Right lobe of liver (tissue), 6 donors: ENCODE data around the gene DMPK. TPM values are rescaled to one million over a fixed set of nuclear protein-coding genes. Genes with fewer than 3 reads are reported as not detected.
"Not testable (repeated sequence)": the region's sequence is repeated elsewhere in the genome, so short reads cannot be mapped to it uniquely, and the experiment has no call there.

Experiments used
- ATAC-seq, 4 donors: fragments of 200-7000 bp; cut with Tn5 transposase; one replicate each; pipeline ENCODE4 v1.9.1; 2020; ENCODE audit warnings: mild to moderate bottlenecking in 4 of 4, moderate library complexity in 4 of 4
- DNase-seq, 3 donors: peaks; one replicate each; pipeline ENCODE4 v3.0.0-alpha.2; 2020
- H3K27ac ChIP-seq, 3 donors: fragments of 200-600 bp; one replicate each; pipeline ENCODE4 v1.8.0; 2022
- H3K27me3 ChIP-seq, 2 donors: fragments of 200-600 bp; one replicate each; pipeline ENCODE4 v1.8.0; 2022
- H3K36me3 ChIP-seq, 4 donors: fragments of 200-600 bp; sonication (generic) in 1 of 4; one replicate each; pipeline versions ENCODE4 v1.5.1 to v1.8.0; 2017 to 2022; ENCODE audit warnings: control low read depth in 1 of 4
- H3K4me1 ChIP-seq, 4 donors: fragments of 200-600 bp; sonication (generic) in 1 of 4; one replicate each; pipeline versions ENCODE4 v1.5.1 to v1.8.0; 2017 to 2022; ENCODE audit warnings: control low read depth in 1 of 4
- H3K4me3 ChIP-seq, 3 donors: fragments of 200-600 bp; one replicate each; pipeline ENCODE4 v1.8.0; 2022
- H3K9me3 ChIP-seq, 4 donors: fragments of 200-600 bp; sonication (generic) in 1 of 4; one replicate each; pipeline versions ENCODE4 v1.5.1 to v1.8.0; 2017 to 2022; ENCODE audit warnings: control low read depth in 1 of 4
- CTCF ChIP-seq, 4 donors: fragments of 200-600 bp in 3 of 4; fragments of 450-650 bp in 1 of 4; IDR thresholded peaks; one replicate each; pipeline versions ENCODE4 v1.5.1 to v1.8.0; 2016 to 2022; ENCODE audit warnings: antibody characterized with exemption in 4 of 4, mild to moderate bottlenecking in 2 of 4
- POLR2A ChIP-seq: fragments of 450-650 bp; IDR thresholded peaks from one replicate; pipeline ENCODE4 v1.6.1; 2017; ENCODE audit warnings: antibody characterized with exemption, mild to moderate bottlenecking
- WGBS: methylation state at CpG from one replicate; pipeline ENCODE4 v1.1.6; 2018; ENCODE audit warnings: low coverage, low lambda C conversion rate; ENCODE audit not compliant: insufficient coverage; ENCODE audit errors: missing lambda C conversion rate; 5-methylcytosine and 5-hydroxymethylcytosine counted together
- intact Hi-C, 2 donors: fragments of 100-400 bp; cut with DNase I; formaldehyde crosslinking; loops; one replicate each; pipeline versions ENCODE4 v1.11.2 to v1.14.1; 2022
- total RNA-seq, 6 experiments: library from RNA; depleted of rRNA in 2 of 6; stranded (reverse); fragments of >200 nt in 2 of 6; fragmentation: NEBNext Ultra II Directional in 3 of 6; extraction: Animal tissue kit (Norgen Biotek cat#: 25700) in 3 of 6; gene quantifications; one replicate each; pipeline versions ENCODE4 v1.1.0 to v1.2.4, GENCODE V29; 2016 to 2023
- donor health status: DM: no; HTN: yes; CAD: no.
- donor health status: DM: no; HTN: no; CAD: no.
- donor health status: DM: no; HTN: no; CAD: no.
- donor health status: DM: no; HTN: yes; CAD: no.
- donor health status: DM: no; HTN: yes; CAD: no.

Gene DMPK
- total RNA-seq, 6 experiments from 2014 or later = 4.3 to 14.9 (median 8.7) TPM

DNA sequence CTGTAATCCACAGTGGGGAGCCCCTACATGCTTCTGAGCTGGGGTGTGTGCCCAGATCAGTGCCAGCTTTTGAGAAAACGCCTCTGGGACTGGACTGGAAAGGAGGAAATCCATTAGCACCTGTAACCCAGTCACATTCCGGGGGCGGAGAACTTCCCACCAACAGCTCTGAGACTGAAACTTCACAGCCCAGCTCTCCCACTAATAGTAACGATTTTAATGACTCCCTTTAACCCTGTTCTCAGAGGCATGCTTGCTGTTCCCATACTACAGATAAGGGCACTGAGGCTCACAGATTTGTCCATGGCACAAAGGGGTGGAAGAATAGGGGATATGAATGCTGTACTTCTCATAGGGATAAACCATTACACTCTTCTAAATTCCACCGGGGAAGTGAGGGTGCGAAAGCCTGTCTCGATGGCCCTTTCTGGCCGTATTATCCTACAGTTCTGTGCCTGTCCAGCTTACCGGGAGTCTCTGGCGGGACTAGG lies 52.4 kb downstream of the DMPK start:
- Histone ChIP-seq H3K27ac (peak overlapping the region; percentile 4 to 60 (median 20)), H3K4me1 (peaks cover 0 to 12% (median 5%) of the 10 kb centered on the region in 4 donors), H3K27me3 (no peaks in the 10 kb centered on the region), H3K9me3 (no peaks in the 10 kb centered on the region), H3K4me3 (peak overlapping the region; percentile 53 to 77 (median 66)), H3K36me3 (no peaks in the 10 kb centered on the region)
- WGBS = 2% methylated on average over 8 of the region's 10 CpGs
- ATAC-seq = peak in 3 of 4 donors; percentile 0 to 31 (median 1)
- intact Hi-C loops = no loop called here
- TF ChIP-seq CTCF (IDR thresholded peaks at IDR 0.05) = no peak
- no peak for TF ChIP-seq POLR2A
- DNase-seq = no peak

GRCh38 chr19:45728683-45729082 lies 53.6 kb downstream of the DMPK start:
- H3K9me3 ChIP-seq, H3K36me3 ChIP-seq, DNase-seq, H3K4me3 ChIP-seq, ATAC-seq, H3K27me3 ChIP-seq, H3K27ac ChIP-seq, intact Hi-C loops: not testable (repeated sequence)
- peaks cover 0 to 12% (median 5%) of the 10 kb centered on the region in 4 donors for H3K4me1 ChIP-seq
- 93% methylated on average over 18 of the region's 18 CpGs for WGBS

- Histone ChIP-seq H3K4me1 (peaks cover 0 to 25% (median 4%) of the 10 kb centered on the region in 4 donors), H3K27ac (peak overlapping the region in 2 of 3 donors; percentile 74 to 87)
- H3K36me3 ChIP-seq, ATAC-seq, H3K4me3 ChIP-seq, intact Hi-C loops, H3K9me3 ChIP-seq, DNase-seq, H3K27me3 ChIP-seq: not testable (repeated sequence)
- 95% methylated on average over 9 of the region's 11 CpGs for WGBS
These were observed 62.2 kb downstream of the DMPK start for GRCh38 chr19:45720065-45720464.

Other genes with a start within 250 kb of the DMPK start
- gene OPA3, start 197.7 kb downstream of the DMPK start, total RNA-seq = 10 to 100 TPM in 2 of 6 experiments, 1 to 10 TPM in 4; 6.7 to 18.1 (median 8.1) TPM
- 1 to 10 TPM in 4 of 6 experiments, under 1 TPM in 2; 0.83 to 3.1 (median 1.3) TPM for gene GPR4, start 180.3 kb downstream of the DMPK start, total RNA-seq
- gene EML2, start 143.1 kb downstream of the DMPK start, total RNA-seq = 10 to 100 TPM; 12.6 to 19.7 (median 13.8) TPM
- gene GIPR, start 114.3 kb downstream of the DMPK start, total RNA-seq = under 1 TPM in 4 of 6 experiments, not detected in 2; 0.07 to 0.23 (median 0.18) TPM
- 10 to 100 TPM; 79.7 to 92.5 (median 88.2) TPM for gene SNRPD2, start 90.5 kb downstream of the DMPK start, total RNA-seq
- 1 to 10 TPM; 4.4 to 6.9 (median 5.9) TPM for gene QPCTL, start 89.8 kb downstream of the DMPK start, total RNA-seq
- gene FBXO46, start 51.6 kb downstream of the DMPK start, total RNA-seq = 10 to 100 TPM in 1 of 6 experiments, 1 to 10 TPM in 5; 5.6 to 12.4 (median 7.4) TPM
- gene MEIOSIN, start 49.1 kb downstream of the DMPK start, total RNA-seq = under 1 TPM in 1 of 6 experiments, not detected in 5; 0.24 TPM
- 10 to 100 TPM in 3 of 6 experiments, 1 to 10 TPM in 3; 7.8 to 11.6 (median 9.5) TPM for gene SIX5, start 13.2 kb downstream of the DMPK start, total RNA-seq
- 10 to 100 TPM in 4 of 6 experiments, 1 to 10 TPM in 2; 8.3 to 14.3 (median 11.9) TPM for gene DMWD, start 10.4 kb upstream of the DMPK start, total RNA-seq
- not detected for gene RSPH6A, start 32.8 kb upstream of the DMPK start, total RNA-seq
- gene SYMPK, start 80.7 kb upstream of the DMPK start, total RNA-seq = 10 to 100 TPM; 31.1 to 50.1 (median 42.0) TPM
- gene FOXA3, start 81.8 kb upstream of the DMPK start, total RNA-seq = 10 to 100 TPM; 18.2 to 36.1 (median 25.3) TPM
- 10 to 100 TPM; 12.8 to 21.5 (median 15.5) TPM for gene IRF2BP1, start 103.7 kb upstream of the DMPK start, total RNA-seq
- gene MYPOP, start 120.1 kb upstream of the DMPK start, total RNA-seq = 1 to 10 TPM; 2.5 to 5.2 (median 3.9) TPM
- not detected for gene NANOS2, start 132.3 kb upstream of the DMPK start, total RNA-seq
- 1 to 10 TPM in 2 of 6 experiments, under 1 TPM in 4; 0.66 to 2.5 (median 0.85) TPM for gene NOVA2, start 191.4 kb upstream of the DMPK start, total RNA-seq
- 1 to 10 TPM; 5.8 to 9.7 (median 8.1) TPM for gene CCDC61, start 213.0 kb upstream of the DMPK start, total RNA-seq
- 1 to 10 TPM in 1 of 6 experiments, under 1 TPM in 1, not detected in 4; 0.86 to 1.1 TPM for gene PGLYRP1, start 240.6 kb upstream of the DMPK start, total RNA-seq